GM13977 (cell line): ENCODE results near the gene TLE1.

ENCODE experiments used
- DNase-seq: peaks from one replicate; pipeline ENCODE4 v3.0.0; 2012; ENCODE audit warnings: low spot score
- in situ Hi-C: fragments of 300-500 bp; cut with MboI; formaldehyde crosslinking; loops from one replicate; pipeline ENCODE4 v1.12.0; 2022; ENCODE audit warnings: low sequenced_read_pairs, low pct_unique_long_range_greater_than_20kb, mixed read lengths, inconsistent platforms; ENCODE audit not compliant: unreplicated experiment
- TF ChIP-seq, protein P1 (sequence below): IDR thresholded peaks from 2 replicates; pipeline ENCODE4 v1.5.1; 2012; ENCODE audit warnings: mild to moderate bottlenecking, control low read depth; ENCODE audit not compliant: insufficient read depth; ENCODE audit errors: extremely low read depth, missing control alignments

Gene TLE1

DNA sequence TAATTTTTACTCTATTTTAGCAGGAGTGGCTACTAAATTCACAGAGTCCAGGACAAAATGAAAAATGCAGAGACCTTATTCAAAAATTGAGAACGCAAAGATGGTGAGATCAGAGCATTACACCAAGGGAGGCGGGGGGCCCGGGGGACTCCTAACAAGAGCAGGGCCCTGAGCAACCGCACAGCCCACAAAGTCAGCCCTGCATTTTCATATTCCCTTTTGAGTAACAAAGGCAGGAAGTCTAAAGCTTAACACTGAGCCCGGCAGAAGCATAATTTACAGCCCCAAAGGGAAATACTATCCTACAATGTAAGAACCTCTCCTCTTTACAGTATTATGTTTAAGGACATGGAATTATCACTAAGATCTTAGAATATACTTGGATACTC is 69.4 kb downstream of the TLE1 start:
- TF ChIP-seq, protein P1, sequence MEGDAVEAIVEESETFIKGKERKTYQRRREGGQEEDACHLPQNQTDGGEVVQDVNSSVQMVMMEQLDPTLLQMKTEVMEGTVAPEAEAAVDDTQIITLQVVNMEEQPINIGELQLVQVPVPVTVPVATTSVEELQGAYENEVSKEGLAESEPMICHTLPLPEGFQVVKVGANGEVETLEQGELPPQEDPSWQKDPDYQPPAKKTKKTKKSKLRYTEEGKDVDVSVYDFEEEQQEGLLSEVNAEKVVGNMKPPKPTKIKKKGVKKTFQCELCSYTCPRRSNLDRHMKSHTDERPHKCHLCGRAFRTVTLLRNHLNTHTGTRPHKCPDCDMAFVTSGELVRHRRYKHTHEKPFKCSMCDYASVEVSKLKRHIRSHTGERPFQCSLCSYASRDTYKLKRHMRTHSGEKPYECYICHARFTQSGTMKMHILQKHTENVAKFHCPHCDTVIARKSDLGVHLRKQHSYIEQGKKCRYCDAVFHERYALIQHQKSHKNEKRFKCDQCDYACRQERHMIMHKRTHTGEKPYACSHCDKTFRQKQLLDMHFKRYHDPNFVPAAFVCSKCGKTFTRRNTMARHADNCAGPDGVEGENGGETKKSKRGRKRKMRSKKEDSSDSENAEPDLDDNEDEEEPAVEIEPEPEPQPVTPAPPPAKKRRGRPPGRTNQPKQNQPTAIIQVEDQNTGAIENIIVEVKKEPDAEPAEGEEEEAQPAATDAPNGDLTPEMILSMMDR = no peak
- no peak for DNase-seq
- in situ Hi-C loops = no loop called here

- in situ Hi-C loops = no loop called here
- no peak for DNase-seq
- TF ChIP-seq, protein P1 = no peak
These were observed 69.9 kb downstream of the TLE1 start for GRCh38 chr9:81619353-81620001.

DNA sequence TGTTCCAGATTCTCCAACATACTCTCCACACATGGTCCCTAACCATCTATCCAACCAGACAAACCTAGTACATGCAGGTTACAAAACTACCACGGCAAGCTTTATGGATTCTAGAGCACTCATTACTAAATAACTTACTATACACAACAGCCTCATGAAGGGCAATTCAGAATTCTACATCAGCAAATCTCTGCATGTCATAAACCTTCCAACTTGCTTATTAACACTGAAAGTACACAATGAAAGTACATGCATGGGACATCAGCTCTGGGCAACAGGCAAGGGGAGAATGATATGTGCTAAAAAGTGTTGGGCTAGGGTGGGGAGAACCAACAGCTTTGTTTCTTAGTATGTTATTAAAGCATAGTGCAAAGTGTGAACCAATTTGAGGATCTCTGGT is 70.4 kb downstream of the TLE1 start:
- in situ Hi-C loops = no loop called here
- no peak for DNase-seq
- TF ChIP-seq, protein P1 = no peak

GRCh38 chr9:81616141-81616540 is 73.2 kb downstream of the TLE1 start:
- TF ChIP-seq, protein P1 = no peak
- in situ Hi-C loops = no loop called here
- DNase-seq = no peak

DNA sequence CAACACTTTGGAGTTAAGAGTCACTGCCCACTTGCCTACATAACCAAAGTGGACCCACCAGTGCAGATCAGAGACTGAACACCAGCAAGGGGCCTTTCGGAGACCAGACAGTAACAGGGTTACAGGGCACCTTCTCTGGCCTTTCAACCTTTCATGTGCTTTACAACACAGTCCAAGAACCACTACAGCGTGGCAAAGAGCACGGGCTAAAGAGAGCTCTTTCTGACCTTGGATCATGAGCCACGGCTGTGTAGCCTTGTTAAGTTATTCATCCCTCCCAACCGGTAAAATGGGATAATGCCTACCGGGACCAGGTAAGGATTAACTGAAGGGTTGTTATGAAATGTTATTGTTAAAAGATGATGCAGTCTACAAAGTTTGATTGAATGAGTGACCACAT is 75.0 kb downstream of the TLE1 start:
- TF ChIP-seq, protein P1 = no peak
- no peak for DNase-seq
- in situ Hi-C loops = no loop called here

- TF ChIP-seq, protein P1 = no peak
- DNase-seq = no peak
- in situ Hi-C loops = no loop called here
These were observed 76.1 kb downstream of the TLE1 start for GRCh38 chr9:81613002-81613812.
